ENCODE measurements around the gene CD68. TPM values are rescaled to one million over a fixed set of nuclear protein-coding genes. Genes with fewer than 3 reads are reported as not detected.

Gene CD68
- total RNA-seq, 1 experiment from 2014 or later, result 51.6 TPM

DNA sequence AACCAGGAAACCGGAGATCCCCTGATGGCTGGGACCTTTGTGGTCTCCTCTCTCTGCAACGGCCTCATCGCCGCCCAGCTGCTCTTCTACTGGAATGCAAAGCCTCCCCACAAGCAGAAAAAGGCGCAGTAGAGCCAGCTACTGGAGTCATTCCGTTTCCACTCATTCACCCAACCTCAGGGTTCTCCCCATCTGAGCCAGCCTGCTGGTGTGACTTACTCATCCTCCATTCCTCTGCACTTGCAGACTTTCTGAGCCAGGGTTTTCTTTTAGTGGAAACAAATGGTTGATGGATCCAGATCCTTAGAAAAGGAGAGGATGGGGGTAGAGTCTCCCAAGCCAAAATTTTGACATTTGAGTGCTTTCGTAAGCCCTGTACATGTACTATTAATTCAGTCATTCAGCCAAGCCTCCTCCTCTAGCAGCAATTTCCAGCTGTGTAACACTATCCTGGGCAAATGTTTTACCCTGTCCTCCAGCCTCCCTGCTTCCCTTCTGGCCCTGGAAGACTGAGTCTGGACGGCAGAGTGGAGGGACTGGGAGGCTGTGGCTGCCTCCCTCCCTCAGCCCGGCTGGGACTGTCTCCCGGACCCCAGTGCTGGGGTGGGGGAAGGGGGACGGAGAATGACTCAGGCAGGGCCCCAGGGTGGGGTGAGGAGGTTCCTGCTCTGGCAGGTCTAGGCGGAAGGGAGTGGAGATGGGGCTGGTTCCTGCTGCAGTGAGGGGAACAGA is 8.1 kb downstream of the CD68 start:
- ChIA-PET CTCF (interaction anchor here (1.2 kb wide), 1 partner anchor 100 kb away, joined by 7 read pairs; the partner anchor contains the start of genes TP53 and WRAP53), POLR2A (no interaction called here)
- TF ChIP-seq POLR2AphosphoS5 (IDR thresholded peaks at IDR 0.05; ENCODE audit: low read depth, low read length), result no peak
- TF ChIP-seq, protein P1, sequence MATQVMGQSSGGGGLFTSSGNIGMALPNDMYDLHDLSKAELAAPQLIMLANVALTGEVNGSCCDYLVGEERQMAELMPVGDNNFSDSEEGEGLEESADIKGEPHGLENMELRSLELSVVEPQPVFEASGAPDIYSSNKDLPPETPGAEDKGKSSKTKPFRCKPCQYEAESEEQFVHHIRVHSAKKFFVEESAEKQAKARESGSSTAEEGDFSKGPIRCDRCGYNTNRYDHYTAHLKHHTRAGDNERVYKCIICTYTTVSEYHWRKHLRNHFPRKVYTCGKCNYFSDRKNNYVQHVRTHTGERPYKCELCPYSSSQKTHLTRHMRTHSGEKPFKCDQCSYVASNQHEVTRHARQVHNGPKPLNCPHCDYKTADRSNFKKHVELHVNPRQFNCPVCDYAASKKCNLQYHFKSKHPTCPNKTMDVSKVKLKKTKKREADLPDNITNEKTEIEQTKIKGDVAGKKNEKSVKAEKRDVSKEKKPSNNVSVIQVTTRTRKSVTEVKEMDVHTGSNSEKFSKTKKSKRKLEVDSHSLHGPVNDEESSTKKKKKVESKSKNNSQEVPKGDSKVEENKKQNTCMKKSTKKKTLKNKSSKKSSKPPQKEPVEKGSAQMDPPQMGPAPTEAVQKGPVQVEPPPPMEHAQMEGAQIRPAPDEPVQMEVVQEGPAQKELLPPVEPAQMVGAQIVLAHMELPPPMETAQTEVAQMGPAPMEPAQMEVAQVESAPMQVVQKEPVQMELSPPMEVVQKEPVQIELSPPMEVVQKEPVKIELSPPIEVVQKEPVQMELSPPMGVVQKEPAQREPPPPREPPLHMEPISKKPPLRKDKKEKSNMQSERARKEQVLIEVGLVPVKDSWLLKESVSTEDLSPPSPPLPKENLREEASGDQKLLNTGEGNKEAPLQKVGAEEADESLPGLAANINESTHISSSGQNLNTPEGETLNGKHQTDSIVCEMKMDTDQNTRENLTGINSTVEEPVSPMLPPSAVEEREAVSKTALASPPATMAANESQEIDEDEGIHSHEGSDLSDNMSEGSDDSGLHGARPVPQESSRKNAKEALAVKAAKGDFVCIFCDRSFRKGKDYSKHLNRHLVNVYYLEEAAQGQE (IDR thresholded peaks at IDR 0.05; ENCODE audit: insufficient read depth in 1 of 2, low read depth in 2 of 2, low read length in 1 of 2), result no peak
- H3K36me3 ChIP-seq (ENCODE audit: control insufficient read depth, insufficient read depth, low read length), result peaks cover 5% of the 10 kb centered on the region
- H3K27ac ChIP-seq (ENCODE audit: low read length), result 0 out of 2 replicates have a peak overlapping the region, but pooled peaks have one; percentile 2
- H3K9me3 ChIP-seq (ENCODE audit: control insufficient read depth, insufficient read depth, low read depth, low read length), result no peaks in the 10 kb centered on the region
- peaks cover 22% of the 10 kb centered on the region for H3K4me1 ChIP-seq (ENCODE audit: control insufficient read depth, insufficient read depth, low read length)
- H3K27me3 ChIP-seq (ENCODE audit: control insufficient read depth, insufficient read depth, low read length), result no peaks in the 10 kb centered on the region
- in situ Hi-C loops (cut with HindIII; ENCODE audit: low pct_unique_long_range_greater_than_20kb, low sequenced_read_pairs), result no loop called here
- TSS peak; percentile 38 for BruUV-seq (replicated peaks)
- no peak for DNase-seq (ENCODE audit: low read depth, low spot score)
- intact Hi-C loops (cut with micrococcal nuclease; ENCODE audit: unreplicated experiment), result loop anchor here (2.0 kb wide), 1 partner anchor 99 kb away; the partner anchor contains the start of gene TP53
- no peak for ATAC-seq
- H3K4me3 ChIP-seq (ENCODE audit: low read depth in 2 of 2, low read length in 2 of 2), result no peak overlapping the region

DNA sequence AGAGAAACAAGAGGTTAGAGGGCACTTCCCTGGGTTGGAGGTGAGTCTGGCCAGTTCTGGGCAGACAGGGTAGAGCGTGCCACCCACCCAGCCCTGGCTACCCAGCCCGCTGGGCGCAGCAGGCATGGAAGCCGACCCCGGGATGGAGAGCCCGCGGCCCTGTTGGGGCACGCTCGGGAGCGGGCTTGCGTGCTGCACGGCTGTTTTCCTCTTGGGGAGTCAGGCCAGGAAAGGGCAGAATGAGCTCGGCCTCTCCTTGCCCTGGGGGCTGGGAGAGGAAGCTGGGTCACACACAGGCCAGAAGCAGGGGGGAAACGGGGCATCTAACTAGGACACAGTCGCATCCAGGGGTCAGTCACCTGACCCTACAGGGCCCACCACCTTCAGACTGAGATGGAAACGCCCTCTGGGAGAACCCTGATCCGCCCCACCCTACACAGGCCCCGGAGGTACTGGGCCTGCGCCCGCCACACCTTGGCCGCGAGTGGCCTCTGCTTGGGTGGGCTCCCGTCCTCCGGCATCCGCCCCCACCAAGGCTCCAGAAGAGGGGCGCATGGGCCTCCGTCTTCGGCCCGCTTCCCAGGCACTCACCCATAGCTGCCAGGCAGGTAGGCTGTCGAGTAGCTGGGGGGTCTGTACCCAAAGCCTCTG is 9.2 kb downstream of the CD68 start:
- TF ChIP-seq SIN3A (IDR thresholded peaks at IDR 0.05; ENCODE audit: borderline replicate concordance, insufficient read depth, low read depth, low read length), result no peak
- TF ChIP-seq, protein P2, sequence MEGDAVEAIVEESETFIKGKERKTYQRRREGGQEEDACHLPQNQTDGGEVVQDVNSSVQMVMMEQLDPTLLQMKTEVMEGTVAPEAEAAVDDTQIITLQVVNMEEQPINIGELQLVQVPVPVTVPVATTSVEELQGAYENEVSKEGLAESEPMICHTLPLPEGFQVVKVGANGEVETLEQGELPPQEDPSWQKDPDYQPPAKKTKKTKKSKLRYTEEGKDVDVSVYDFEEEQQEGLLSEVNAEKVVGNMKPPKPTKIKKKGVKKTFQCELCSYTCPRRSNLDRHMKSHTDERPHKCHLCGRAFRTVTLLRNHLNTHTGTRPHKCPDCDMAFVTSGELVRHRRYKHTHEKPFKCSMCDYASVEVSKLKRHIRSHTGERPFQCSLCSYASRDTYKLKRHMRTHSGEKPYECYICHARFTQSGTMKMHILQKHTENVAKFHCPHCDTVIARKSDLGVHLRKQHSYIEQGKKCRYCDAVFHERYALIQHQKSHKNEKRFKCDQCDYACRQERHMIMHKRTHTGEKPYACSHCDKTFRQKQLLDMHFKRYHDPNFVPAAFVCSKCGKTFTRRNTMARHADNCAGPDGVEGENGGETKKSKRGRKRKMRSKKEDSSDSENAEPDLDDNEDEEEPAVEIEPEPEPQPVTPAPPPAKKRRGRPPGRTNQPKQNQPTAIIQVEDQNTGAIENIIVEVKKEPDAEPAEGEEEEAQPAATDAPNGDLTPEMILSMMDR (IDR thresholded peaks at IDR 0.05), result no peak
- no peaks in the 10 kb centered on the region for H3K9me3 ChIP-seq (ENCODE audit: control insufficient read depth, insufficient read depth, low read depth, low read length)
- H3K4me1 ChIP-seq (ENCODE audit: control insufficient read depth, insufficient read depth, low read length), result peaks cover 17% of the 10 kb centered on the region
- peaks cover 5% of the 10 kb centered on the region for H3K36me3 ChIP-seq (ENCODE audit: control insufficient read depth, insufficient read depth, low read length)
- no peak for DNase-seq (ENCODE audit: low read depth, low spot score)
- CTCF ChIA-PET, result no interaction called here
- in situ Hi-C loops (cut with HindIII; ENCODE audit: low pct_unique_long_range_greater_than_20kb, low sequenced_read_pairs) (no loop called here), intact Hi-C loops (cut with micrococcal nuclease; ENCODE audit: unreplicated experiment) (no loop called here)
- no peak for ATAC-seq
- H3K27me3 ChIP-seq (ENCODE audit: control insufficient read depth, insufficient read depth, low read length), result no peaks in the 10 kb centered on the region
- BruUV-seq (replicated peaks), result no TSS peak
- H3K4me3 ChIP-seq (ENCODE audit: low read depth in 2 of 2, low read length in 2 of 2), result no peak overlapping the region
- H3K27ac ChIP-seq (ENCODE audit: low read length), result no peak overlapping the region
- POLR2A ChIA-PET, result no interaction called here

DNA sequence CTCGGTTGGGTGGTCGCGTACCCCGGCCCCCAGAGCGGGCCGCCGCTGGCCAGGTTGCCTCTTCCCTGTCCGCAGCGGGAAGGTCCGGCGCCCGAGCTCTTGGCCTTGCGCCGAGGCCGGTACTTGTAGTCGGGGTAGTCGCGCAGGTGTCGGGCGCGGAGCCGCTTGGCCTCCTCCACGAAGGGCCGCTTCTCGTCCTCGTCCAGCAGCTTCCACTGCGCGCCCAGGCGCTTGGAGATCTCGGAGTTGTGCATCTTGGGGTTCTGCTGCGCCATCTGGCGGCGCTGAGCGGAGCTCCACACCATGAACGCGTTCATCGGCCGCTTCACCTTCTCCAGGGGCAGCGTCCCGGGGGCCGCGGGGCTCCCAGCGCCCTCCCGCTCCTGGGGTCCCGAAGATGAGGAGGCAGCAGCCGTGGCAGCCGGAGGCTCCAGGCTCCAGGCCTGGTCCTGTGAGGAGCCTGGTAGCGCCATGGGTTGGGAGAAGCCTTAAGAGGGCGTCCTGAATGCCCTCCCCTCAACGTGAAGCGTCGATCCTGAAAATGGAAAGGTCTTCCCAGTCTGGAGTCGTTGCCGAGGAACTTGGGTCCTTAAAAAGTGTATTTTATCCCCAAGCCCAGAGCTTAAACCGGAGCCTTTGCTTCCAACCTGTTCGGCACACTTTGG is 9.9 kb downstream of the CD68 start:
- no TSS peak for BruUV-seq (replicated peaks)
- intact Hi-C loops (cut with micrococcal nuclease; ENCODE audit: unreplicated experiment) (no loop called here), in situ Hi-C loops (cut with HindIII; ENCODE audit: low pct_unique_long_range_greater_than_20kb, low sequenced_read_pairs) (no loop called here)
- no peaks in the 10 kb centered on the region for H3K9me3 ChIP-seq (ENCODE audit: control insufficient read depth, insufficient read depth, low read depth, low read length)
- TF ChIP-seq SIN3A (IDR thresholded peaks at IDR 0.05; ENCODE audit: borderline replicate concordance, insufficient read depth, low read depth, low read length) (no peak), POLR2AphosphoS5 (IDR thresholded peaks at IDR 0.05; ENCODE audit: low read depth, low read length) (peak; percentile 9; the same call in 1 of the 2 replicates), TCF7L2 (IDR thresholded peaks at IDR 0.05; ENCODE audit: low read depth, low read length) (no peak)
- TF ChIP-seq, protein P2 (IDR thresholded peaks at IDR 0.05), result peak; percentile 79; the same call in 1 of the 2 replicates
- TF ChIP-seq, protein P1 (IDR thresholded peaks at IDR 0.05; ENCODE audit: insufficient read depth in 1 of 2, low read depth in 2 of 2, low read length in 1 of 2), result no peak
- H3K27me3 ChIP-seq (ENCODE audit: control insufficient read depth, insufficient read depth, low read length), result no peaks in the 10 kb centered on the region
- POLR2A ChIA-PET, result no interaction called here
- H3K27ac ChIP-seq (ENCODE audit: low read length), result no peak overlapping the region
- no peak overlapping the region for H3K4me3 ChIP-seq (ENCODE audit: low read depth in 2 of 2, low read length in 2 of 2)
- H3K36me3 ChIP-seq (ENCODE audit: control insufficient read depth, insufficient read depth, low read length), result peaks cover 10% of the 10 kb centered on the region
- ATAC-seq (peak; percentile 36; the same call in 1 of the 2 replicates), DNase-seq (ENCODE audit: low read depth, low spot score) (no peak)
- H3K4me1 ChIP-seq (ENCODE audit: control insufficient read depth, insufficient read depth, low read length), result peaks cover 17% of the 10 kb centered on the region
- CTCF ChIA-PET, result no interaction called here

All from Panc1 (cell line).